Activated gamma-delta T cell (primary cell): ENCODE results near the gene RUNX1.

Experiments used
- DNase-seq: peaks from one replicate; lab custom pipeline; 2025; lab: John Stamatoyannopoulos, UW

The RUNX1 gene

DNA sequence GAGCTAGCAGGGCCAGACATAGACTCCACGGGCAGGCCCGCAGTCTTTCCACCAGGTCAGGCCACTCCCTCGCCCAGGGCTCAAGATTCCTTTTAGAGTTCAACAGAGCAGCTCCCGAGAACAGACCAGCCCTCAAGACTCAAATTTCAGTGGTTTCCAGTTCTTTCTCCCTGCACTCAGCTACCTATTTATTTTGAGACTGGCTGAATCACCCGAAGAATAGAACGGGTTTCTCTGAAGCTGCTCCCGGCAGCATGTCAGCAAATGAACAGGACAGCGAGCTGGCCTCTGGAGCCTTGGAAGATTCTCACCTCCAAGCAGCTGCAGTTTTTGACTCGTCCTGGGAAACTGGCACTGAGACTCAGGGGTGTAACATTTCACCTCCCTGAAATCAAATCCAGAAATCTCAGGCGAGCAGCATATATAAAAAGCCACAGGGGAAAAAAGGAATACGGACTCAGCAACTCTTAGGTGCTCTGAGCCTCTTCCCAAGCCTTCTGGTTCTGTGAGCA lies 202.4 kb downstream of the RUNX1 start:
- DNase-seq = no peak

DNA sequence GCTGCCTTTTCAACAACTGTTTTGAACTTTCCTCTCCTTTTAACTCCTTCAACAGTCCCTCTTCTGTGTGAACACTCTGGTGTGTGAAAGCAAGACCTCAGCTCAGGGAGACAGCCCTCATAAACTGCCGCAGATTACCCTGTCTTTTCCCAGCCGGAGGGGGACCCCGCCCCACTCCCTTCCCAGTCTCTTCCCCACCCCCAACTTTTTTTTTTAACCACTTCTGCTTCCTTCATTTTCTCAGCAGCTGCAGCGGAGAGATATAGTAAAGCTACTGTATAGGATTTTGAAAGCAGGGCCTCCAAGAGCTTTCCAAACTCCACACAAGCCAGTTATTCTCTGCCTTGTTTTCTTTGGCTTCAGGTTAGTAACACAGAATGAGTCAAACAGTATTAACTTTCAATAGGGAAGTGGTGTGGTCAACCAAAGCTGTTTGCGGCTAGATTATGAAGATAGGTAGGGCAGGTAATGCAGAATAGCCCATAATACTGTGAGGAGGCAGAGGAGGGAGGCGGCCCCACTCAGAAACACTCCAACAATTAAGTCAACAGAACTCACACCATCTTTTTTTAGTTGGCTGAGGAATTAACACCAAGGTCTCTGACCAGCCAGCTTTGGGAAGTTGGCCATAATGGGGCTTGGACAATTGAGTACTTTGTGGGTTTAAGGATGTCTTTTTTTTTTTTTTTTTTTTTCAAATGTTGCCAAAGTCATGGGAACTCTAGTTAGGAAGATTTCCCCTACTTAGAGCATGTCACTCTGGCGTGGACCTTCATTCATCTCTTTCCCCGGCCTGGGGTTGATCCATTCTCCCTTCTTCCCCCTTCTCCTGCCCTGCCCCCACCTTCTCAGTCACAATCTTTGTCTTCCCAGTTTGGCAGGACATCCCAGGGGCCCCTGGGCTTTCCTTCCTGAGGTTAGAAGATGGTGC lies 203.3 kb downstream of the RUNX1 start:
- no peak for DNase-seq

DNA sequence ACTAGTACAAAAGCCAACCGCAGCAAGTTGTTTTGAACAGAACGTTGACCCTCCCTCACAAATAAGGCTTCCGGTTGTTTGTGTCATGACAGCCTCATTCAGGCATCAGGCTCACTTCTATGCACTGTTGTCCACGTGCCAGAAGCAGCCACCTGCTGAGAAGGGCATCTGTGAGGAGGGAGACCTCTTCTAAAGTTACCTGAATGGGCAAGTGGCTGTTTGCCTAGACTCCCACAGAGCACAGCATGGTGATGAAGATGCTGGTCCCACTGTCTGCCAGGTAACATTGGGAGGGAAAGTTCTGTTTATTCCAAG lies 204.2 kb downstream of the RUNX1 start:
- DNase-seq = no peak

DNA sequence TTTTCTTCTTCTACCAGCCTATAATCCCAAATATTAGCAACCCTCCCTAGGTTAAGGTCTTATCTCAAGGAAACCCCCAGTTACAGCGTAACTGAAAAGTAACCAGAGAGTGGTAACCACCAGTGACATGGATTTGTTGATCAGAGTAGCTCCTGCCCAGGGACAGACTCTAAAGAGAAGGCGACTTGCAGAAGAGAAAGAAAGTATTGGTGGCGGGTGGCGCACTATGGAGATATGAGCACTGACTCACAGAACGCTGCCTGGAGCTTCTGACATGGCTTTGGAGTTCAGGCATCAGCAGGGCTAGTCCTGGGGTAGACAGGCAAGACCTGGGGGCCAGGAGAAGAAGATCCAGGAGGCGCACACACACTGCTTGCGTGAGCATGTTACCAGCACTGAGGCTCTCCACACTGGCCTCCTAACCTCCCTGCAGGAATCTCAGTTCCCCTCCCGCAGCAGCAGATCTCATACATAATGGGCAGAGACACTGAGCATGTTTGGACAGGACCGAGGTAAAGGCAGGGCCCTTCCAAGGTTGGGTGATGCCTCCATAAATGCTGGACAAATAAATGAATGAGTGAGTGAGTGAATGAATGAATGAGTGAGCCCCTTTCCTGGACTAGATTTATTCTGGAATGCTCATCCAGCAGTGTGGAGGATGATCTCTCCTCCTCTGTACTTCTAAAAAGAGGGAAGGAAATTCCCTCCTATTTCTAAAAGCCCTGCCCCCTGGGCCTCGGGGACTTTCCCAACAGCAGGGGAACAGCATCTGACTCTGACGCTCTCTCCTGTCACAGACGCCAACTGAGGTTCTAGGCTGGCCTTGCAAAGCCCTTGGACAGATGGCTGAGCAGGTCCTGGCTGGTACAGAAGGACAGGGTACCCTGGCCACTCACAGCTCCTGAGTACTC lies 204.8 kb downstream of the RUNX1 start:
- no peak for DNase-seq

DNA sequence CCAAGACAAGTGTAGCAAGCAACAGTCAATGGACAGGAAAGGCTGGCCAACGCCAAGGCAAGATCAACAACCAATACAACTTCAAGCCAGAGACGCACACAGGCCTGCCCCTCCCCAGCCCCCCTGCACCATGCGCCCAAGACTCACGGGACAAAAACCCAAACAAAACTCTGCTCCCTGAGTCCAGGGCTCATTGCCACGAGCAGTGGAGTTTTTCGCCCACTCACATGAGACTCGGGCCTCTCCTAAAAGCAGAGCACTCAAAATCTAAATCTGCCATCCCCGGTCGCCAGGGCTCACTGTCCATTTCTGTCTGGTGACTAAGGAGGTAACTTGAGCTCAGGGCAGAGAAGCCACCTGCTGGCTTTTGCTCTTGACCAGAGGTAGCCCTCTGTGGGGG lies 205.5 kb downstream of the RUNX1 start:
- DNase-seq = no peak

DNA sequence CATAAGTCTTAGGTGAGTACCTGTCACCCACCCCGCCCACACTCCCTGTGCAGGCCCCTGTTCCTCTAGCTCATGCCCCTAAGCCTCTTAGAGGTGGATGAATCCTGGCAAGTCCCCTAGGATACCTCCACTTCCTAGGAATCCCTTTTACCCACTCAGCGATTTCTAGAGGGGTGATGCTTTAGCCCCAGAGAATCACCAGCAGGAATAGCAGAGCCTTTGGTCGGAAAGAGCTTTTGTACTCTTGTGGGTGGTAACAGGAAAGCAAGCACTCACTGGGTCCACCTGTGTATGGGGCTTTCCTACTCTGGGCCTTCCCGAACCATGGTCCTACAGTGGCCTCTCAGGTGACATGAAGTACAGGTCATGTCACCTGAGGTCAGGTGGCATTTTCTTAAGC lies 207.9 kb downstream of the RUNX1 start:
- DNase-seq = no peak

DNA sequence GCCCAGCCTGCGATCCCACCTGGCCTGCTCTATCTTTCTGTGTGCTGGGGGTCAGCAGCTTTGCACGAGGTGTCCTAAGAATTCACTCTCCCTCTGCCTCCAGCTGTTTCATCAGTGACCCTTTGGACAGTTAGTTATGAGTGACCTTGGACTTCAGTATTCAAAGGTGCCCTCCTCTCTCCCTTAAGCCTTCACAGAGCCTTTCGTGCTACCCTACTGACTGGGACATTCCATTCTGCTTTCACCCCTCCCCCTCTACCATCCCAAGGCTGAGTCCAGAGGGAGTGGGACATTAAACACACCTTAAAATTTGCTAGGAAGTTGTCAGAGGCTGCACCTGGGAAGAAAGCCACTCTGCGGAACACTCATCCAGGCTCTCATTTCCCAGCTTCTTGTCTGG lies 208.4 kb downstream of the RUNX1 start:
- no peak for DNase-seq

DNA sequence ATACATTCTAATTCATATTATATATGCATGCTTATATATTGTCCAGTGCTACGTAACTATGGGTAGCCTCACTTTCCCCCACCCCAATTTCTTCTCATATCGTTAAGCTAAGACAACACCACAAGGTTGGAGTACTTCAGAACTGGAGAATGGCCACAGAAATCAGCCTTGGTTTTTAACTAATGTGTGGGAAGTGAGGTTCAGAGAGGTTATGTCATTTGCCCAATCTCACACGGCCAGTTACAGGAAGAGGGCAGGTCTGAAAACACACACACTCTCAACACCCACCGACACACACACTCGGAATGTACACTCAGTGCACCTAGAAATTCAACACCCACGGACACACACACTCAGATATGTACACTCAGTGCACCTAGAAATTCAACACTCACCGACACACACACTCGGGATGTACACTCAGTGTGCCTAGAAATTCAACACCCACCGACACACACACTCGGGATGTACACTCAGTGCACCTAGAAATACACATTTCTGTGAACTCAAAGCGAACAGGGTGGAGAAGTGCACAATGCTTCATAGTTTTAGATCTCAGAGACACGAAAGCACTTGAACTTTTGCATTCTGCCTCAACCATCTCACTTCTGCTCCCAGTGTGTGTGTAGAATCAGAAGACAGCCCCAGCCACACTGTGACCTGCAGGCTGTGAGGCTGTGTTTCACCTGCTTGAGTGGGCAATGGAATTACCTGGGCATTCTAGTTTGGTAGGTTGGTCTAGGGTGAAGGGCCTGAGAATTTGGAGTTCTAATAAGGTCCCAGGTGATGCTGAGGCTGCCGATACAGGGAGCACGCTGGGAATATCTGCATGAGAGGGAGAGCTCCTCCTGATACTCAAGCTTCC lies 209.9 kb downstream of the RUNX1 start:
- DNase-seq = no peak

DNA sequence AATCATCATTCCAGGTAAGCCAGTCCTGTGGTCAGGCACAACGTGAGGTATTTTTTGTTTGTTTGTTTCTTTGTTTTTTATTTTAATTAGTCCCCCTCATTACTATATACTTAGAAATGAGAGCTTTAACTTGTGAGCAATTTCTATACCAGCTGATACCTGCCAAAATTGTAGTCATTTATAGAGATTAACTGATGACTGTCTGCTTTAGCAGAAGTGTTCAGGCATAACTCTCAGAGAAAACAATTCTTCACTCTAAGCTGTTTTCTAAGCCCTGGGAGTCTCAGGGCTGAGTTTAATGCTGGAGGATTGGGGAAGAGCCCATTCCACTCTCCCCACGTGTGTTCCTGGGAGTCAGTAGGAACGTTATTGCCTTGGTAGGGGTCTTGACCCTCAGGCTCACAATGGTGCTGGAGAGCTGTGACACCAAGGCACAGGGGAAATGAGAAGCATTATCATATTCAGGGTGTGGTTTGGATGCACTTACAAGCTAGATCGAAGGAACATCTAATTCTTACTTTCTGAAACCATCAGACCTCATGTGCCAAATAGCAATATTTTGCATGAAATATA lies 212.1 kb downstream of the RUNX1 start:
- no peak for DNase-seq

DNA sequence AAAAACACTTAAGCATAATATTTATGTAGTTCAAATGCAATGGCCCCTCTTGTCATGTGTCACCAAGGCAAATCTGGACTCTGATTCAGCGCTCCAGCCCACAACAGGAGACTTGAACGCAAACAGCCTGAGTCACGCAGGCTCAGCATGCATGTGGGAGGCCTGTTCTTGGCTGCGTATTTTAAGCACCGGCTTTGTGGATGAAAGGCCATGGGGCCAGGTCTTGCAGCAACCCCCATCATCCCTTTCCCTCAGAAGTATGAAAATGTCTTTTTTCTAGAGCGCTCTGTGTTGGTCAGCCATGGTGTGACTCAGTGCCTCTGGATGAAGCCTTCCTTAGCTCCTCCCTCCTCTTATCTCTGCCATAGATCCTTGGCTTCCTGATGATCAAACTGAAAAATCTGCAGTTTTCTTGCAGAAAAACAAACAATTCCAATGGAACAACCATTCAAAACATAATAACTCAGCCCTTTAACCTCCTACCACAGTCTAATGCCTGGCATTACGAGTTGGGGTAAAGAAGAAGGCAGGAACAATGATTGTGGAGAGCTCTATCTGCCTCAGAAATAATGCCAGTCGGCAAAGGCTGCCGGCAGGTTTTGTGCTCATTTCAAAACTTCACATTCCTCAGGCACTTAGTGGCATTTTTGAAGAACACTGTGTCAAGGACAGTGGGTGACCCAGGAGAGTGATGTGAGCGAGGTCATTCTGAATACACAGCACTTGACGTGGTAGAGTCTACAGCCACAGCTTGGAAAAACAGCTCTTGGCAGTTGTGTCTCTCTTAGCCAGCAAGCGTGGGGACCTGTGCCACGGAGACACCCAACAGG lies 212.8 kb downstream of the RUNX1 start:
- no peak for DNase-seq

DNA sequence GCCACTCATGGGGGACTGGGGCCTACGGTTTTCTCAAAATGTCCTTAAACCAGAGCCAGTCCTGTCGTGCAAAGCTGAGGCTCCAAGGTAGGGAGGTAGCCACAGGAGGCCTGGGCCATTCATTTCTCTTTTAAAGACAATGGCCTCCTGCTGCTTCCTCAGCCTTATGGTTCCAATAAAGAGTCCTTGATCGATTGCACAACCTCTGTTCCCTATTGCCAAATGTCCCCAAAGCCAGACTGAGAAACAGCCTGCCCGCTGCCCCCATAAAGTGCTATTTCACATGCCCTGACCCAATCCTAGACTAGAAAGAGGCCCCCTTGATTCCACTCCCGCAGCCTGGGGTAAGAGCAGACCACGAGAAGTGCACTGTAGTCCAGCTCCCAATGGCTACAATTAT lies 213.6 kb downstream of the RUNX1 start:
- DNase-seq = no peak

DNA sequence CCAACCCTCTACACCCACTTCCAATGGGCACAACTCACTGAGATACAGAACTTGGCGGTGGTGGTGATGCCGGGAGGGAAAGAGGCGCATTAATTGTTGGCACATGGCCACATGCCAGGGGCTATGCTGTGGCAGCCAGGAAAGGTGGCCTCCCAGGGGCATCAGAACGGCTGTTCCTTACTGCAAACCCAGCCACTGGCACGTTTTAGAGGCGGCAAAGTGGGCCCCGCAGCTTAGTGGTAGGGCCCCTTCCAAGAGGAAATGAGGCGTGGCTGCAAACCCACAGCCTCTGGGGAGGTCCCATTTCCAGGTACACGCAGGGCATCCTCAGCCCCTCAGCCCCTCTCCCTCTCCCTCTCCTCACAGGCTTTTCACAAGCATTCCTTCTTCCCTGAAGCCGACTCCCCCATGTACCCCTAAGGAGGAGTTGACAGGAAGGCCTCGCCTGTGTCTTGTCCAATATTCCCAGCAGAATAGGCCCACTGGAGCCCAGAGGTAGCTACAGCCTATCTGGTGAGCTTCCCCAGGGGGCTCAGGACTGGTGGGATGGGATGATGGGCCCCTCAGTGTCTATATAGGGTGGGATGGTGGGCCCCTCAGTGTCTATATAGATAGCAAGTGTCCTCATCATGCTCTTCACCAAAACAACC lies 214.1 kb downstream of the RUNX1 start:
- no peak for DNase-seq

DNA sequence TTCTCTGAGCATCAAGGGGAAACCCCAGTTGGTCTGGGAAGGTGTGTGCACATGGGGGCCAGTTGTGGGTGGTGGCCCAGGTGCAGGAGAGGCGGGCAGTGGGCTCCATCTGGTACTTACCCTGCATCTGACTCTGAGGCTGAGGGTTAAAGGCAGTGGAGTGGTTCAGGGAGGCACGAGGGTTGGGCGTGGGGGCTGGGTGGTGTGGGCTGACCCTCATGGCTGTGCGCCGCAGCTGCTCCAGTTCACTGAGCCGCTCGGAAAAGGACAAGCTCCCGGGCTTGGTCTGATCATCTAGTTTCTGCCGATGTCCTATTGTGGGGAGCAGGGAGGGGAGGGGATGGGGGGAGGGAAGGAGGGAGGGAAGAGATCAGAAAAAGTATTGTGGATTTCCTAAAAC lies 214.8 kb downstream of the RUNX1 start:
- no peak for DNase-seq

DNA sequence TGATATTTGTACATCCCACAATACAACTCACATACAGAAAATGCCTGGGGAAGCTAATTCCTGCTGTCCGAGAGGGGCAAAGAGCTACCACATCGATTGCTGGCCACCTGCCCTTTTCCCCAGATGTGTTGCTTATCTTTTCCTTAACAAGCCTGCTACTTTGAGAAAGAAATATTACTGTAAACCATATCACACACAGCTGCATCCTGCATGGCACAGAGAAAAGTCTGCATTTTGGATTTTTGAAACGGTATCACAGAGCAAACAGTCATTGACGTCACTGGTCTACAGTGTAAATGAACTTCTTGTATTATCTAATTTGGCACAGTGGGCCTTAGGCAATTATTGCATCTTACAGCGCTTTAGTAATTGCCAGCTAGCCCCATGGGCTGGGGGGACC lies 215.6 kb downstream of the RUNX1 start:
- no peak for DNase-seq

DNA sequence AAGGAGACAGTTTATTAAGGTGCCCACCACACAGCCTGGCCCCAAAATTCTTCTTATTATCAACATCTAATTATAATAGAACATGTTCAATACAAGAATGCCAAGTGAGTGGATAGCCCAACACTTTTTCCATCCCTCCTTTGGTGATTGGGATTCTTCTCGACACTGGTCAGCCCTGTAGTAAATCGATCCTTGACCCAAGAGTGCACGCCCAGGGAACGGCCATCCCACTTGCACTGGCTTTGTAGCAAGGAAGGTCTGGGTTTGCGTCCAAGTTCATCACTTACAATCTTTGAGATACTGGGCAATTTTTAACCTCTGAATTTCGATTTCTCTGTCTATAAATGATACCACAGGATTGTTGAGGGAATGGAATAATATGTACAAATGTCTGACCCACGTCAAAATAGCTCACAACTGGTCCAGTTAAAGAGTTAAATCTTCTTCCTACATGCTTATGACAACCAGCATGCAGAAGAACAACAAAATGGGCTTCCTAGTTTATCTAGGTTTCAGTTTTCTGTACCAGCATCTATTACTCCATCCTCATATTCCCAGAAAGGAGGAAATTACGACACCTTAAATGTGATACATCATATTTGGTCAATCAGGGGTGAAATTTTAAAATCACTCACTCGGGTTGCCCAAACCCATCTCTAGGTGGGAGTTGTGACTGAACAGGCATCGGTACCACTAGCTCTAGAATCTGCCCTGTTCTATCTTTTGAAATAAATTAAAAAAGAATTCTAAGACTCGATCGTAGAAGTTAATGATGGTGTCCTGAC lies 218.5 kb downstream of the RUNX1 start:
- DNase-seq = no peak

DNA sequence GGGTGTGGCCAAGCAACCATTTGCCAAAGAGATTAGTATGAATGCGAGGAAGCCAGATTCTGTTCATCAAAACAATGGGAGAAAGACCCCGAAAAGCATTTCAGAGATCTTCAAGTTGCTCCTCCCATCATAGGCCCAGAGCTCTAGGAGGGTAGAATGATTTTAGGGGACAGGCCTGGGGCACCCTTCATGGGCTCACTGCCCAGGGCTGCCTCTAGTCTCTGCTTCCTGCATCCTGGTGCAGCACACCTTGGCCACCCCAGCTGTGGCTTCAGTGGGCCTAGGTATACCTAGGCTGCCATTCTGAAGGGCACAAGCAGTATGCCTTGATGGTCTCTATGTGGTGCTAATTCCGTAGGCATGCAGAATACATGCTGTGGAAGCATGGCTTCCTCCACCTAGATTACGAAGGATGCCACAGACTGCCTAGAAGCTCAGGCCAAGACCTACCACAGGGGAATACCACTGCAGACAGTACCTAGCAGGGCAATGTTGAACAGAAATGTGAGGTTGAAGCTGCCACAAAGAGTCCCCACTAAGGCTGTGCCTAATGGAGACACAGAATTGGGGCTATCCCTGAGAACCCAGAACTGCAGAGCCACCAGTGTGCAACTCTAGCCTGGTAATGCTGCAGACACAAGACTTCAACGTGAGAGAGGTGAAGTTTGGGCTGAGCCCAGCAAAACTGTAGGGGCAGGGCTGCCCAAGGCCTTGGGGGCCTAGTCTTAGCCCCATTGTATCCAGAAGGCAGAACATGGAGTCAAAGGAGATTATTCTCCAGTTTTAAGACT lies 221.5 kb downstream of the RUNX1 start:
- no peak for DNase-seq

DNA sequence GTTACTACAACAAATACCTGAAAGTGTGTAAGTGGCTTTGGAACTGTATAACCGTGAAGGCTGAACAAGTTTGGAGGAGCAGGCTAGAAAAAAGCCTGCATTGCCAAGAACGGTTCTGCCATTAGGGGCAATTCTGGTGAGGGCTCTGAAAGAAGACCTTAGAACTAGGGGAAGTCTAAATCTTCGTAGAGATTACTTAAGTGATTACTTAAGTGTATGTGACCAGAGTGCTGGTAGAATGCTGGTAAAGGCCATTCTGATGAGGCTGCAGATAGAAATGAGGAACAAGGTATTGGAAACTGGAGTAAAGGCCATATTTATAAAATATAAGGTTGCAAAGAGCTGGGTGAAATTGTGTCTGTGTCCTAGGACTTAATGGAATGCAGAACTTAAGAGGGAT lies 222.3 kb downstream of the RUNX1 start:
- no peak for DNase-seq

DNA sequence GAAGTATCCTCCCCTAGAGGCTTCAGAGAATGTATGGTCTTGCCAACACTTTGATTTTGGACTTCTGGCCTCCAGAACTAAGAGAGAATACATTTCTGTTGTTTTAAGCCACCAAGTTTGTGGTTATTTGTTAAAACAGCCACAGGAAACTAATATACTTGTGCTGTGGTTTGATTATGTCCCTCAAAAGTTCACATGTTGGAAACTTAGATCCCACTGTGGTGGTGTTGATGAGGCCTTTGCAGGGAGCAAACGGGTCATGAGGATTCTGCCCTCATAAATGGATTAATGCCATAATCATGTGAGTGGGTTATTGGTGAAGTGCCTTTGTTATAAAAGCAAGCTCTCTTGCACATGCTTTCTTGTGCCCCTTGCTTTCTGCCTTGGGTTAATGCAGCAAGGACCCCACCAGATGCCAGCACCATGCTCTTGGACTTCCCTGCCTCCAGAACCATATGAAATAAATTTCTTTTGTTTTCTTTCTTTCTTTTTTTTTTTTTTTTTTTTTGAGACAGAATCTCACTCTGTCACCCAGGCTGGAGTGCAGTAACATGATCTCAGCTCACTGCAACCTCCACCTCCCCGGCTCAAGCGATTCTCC lies 223.1 kb downstream of the RUNX1 start:
- DNase-seq = no peak
